GM18517 (cell line): ENCODE measurements around the gene SERF2.
"Not testable (repeated sequence)": the region's sequence is repeated elsewhere in the genome, so short reads cannot be mapped to it uniquely, and the experiment has no call there.

Experiments
- ATAC-seq: cut with Tn5 transposase; IDR thresholded peaks from one replicate; pipeline ENCODE4 v1.9.1; 2021; ENCODE audit warnings: mild to moderate bottlenecking, moderate library complexity; ENCODE audit not compliant: unreplicated experiment

Gene SERF2

GRCh38 chr15:43826508-43827341 is 34.6 kb downstream of the SERF2 start, which contains the start of gene WDR76:
Gene WDR76, plus strand, starts transcription at chr15:43827002. Its CDS starts 31 bp downstream, at chr15:43827033.
- no peak for ATAC-seq

GRCh38 chr15:43828061-43828657 is 36.0 kb downstream of the SERF2 start:
- no peak for ATAC-seq

- not testable (repeated sequence) for ATAC-seq
These were observed 37.9 kb downstream of the SERF2 start for GRCh38 chr15:43829951-43830540.

GRCh38 chr15:43830691-43831275 is 38.7 kb downstream of the SERF2 start:
- not testable (repeated sequence) for ATAC-seq

GRCh38 chr15:43831519-43832052 is 39.5 kb downstream of the SERF2 start:
- ATAC-seq, result not testable (repeated sequence)

GRCh38 chr15:43832485-43832884 is 40.4 kb downstream of the SERF2 start:
- ATAC-seq, result not testable (repeated sequence)

GRCh38 chr15:43845421-43845820 is 53.3 kb downstream of the SERF2 start:
- no peak for ATAC-seq
